ENCODE data around the gene ADM.
A peak's percentile ranks its signal among the peaks of the same experiment; 100 is the strongest.

The ADM gene

DNA sequence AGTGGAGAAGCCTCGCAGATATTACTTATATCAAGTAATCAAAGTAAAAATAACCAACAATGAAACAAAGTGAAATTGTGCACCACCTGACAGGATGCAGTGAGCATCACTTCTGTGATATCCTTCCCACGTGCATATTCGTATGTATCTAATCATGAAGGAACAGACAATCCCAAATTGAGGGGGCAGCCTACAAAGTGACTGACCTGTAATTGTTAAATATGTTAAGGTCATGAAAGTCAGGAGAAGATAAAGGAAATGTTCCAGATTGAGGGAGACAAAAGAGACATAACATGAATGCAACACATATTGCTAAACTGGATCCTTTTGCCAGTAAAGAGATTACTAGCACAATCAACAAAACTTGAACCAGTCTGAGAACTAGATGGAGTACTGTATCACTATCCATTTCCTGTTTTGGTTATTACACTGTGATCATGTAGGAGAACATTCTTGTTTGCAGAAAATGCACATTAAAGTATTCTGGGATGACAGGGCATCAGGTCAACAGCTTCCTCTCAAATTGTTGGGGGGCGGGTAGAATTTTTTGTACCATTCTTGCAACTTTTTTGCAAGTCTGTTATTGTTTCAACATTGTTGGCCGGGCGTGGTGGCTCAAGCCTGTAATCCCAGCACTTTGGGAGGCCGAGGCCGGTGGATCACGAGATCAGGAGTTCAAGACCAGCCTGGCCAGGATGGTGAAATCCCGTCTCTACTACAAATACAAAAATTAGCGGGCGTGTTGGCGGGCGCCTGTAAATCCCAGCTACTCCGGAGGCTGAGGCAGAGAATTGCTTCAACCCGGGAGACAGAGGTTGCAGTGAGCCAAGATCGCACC, 12.9 kb upstream of the ADM start:
- DNase-seq, result no peak

DNA sequence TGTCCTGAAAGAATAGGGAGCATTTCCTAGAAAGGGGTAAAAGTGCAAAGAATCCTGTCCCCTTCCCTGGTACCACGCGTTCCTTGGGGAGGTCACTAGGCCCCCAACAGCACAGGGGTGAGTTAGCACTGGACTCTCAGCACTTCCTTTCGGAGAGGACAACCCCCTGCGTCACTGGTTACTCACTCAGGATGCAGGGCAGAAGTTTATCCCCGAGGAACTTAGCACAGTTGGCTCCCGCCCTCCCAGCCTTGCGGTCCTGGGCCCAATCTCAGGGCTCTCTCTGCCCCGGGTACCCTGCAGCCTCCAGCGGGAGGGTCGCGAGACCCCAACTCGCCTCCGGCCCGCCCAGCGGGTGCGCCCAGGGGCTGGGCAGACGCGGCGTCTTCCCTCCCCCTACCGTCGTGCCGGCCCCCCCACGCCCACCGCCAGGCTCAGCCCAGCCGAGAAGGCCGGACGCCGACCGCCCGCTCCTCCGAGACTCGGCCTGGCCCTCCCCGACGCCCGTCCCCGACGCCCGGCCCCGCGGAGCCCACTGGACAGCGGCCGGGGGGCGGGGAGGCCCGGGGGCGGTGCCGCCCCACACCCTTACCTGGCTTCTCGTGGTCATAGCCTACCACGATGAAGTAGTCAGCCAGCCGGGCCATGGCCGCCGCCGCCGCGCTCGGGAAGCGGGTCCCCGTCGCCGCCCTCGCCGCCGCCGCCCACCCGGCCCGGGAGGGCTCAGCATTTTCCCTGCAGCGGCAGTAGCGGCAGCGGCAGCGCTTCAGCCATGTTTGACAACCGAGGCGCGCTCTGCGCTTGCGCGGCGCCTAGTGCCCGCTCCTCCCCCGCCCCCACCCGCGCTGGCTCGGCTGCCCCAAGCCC, 11.2 kb upstream of the ADM start, which contains the start of gene SBF2:
SBF2 (minus strand) TSS at position 797 of the 867 bp plus-strand sequence; CDS start at position 647, 150 bp downstream.
- DNase-seq, result peak; percentile 86

DNA sequence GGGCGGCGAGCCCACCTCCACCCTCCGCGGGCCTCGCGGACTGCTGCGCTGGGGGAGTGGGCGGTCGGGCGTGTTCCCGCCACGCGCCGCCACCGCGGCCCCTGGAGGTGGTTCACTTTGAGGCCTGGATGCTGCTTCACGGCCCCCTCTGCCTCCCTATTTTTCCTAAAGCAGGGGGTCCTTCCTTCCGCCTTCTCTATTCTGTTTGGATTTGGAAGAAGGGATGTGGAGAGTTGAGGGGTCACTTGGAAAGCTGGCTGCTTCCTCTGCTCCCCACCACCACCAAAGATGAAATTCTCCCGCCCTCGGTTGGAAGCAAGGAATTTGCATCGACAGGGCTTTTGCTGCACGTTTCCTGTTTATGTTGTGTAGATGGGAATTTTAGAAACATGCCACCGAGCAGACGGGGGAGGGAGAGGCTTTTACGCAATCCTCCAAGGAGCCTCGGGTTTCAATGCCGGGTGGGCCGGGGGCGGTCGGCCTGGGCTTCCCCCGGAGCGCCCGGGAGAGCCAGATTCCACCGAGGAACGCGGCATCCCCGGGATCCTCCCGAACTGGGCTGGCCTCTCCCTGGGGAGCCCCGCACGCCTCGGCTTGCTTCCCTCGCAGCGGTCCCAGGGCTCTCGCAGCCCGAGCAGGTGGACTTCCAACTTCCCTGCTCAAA, 10.5 kb upstream of the ADM start:
- DNase-seq, result no peak

DNA sequence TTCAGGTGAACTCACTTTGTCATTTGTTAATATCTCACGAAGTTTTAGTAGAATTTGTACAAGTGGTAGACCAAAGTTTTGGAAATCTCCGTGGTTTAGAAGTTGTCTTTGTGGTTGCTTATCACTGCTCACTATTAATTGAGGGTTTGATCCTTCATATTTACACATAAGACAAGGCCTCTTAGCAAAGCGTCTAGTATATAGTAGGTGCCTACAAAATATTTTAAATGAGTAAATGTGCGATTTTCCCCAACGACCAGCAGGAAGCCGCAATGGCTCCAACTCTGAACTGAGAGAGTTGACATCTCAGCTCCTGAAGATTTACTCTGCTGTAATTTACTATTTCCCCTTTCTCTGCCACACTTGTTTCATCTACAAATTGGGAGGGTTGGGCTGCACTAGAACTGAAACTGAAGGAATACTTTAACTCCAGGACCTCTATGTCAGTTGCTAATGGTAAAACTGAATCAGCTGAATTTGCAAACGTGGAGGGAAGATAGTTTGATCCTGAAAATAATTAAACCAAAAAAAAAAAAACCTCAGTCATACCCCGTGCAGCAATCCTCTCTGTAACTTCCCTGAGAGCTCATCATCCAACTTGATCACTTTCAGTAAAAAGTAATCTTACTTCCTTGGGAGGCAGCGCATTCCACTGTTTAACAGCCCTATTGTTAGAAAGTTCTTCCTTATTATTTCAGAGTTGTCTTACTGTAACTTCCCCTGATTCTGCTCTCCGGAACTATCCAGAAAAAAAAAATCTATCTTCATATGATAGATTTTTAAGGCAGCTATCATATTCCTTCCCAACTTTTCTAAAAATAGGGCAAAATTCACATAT, 9.6 kb upstream of the ADM start:
- DNase-seq, result no peak

DNA sequence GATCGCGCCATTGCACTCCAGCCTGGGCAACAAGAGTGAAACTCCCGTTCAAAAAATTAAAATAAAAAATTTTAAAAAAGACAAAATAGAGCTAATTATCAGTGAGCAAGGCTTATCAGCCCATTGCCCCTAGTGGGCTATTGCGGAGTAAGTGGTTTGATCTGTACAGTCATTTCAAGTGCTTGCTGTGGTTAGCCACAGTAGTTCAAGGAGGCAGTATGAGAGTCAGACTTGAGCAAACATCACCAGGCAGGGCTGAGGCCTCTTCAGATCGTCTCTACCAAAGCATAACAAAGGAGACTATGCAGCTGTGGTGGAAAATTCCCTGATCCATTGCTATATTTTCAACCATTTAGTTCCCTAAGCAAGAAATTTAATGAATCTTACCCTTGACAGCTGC, 6.5 kb upstream of the ADM start:
- peak; percentile 57 for DNase-seq

DNA sequence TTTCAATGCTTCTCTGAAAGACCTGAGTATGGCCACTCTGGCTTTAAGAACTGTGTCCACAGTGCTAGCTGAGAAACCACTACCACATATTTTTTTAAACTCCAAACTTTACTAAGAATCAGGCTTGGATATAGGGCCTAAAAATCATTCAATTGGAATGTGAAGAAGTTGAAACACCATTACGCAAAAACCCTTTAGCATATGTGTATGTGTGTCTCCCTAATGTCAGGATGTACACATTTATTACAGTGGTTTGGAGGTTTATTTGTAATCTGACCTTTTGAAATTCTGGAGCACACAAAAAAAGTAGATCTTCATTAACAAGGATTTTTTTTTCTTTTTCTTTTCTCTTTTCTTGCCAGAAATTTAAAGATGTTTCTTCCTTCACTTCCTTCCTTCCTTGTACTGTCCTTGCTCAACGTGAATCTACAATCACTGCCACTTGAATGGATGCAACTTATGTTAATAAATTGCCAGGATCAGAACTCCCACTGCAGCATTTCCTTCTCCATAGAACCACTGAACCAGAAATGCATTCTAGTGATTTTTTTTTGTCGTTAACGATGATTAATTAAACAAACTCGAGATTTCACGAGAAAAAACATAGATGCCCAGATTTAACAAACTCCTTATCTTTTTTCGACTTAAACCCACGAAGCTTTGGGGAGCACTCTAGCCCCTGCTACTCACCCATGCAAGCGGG, 3.1 kb upstream of the ADM start:
- no peak for DNase-seq

DNA sequence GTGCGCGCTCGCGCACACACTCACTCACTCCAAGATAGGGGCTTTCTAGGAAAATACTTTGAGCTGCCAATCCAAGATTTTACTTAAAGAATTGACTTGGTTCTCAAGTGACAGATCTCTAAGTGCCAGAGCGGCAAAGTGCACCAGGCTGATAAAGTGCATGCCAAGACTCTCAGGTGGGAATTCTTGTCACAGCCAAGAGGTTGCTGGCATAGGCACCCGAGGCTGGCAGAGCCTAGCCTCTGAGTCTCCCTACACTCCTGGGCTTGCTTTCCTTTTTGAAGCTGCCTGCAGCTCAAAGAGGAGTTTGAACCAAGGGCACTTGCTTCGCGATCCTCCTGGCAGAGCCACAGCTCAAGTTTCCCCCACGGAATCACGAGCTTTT, 2.5 kb upstream of the ADM start:
- no peak for DNase-seq

DNA sequence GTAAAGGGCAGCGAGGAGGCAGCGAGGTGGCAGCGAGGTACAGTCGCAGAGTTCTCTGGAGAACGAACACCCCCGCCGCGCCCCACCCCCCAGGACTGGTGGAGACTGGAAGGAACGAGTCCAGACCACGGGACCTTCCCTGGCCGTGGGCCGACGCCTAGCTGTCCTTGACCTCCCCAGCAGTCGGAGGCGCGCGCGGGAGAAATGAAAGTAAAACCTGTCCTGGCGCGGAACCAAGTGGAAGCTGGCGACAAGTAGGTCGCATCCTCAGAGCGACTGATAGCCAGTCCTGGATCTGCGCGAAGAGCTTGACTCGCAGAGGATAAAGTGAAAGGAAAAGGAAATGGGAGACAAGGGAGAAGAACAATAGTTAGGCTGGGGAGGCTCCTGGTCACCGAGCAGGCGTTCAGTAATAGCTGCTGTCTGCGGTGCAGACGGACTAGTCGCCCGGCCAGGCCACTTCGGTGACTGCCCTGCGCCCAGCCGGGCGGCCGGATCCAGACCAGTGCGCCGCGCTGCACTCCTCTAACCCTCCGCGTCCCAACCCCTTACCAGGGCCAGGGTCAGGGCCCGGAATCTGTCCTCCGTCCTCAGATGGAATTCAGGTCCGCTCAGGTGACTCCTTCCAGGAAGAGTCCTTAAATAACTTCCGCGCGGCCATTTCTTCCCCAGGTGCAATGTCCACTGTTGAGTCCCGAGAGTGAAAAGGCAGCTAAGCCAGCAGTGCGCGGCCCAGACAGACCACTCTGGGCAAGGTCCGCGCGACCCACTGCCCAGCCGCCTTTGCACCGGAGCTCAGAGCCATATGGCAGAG, 1.9 kb upstream of the ADM start:
- peak; percentile 77 for DNase-seq

DNA sequence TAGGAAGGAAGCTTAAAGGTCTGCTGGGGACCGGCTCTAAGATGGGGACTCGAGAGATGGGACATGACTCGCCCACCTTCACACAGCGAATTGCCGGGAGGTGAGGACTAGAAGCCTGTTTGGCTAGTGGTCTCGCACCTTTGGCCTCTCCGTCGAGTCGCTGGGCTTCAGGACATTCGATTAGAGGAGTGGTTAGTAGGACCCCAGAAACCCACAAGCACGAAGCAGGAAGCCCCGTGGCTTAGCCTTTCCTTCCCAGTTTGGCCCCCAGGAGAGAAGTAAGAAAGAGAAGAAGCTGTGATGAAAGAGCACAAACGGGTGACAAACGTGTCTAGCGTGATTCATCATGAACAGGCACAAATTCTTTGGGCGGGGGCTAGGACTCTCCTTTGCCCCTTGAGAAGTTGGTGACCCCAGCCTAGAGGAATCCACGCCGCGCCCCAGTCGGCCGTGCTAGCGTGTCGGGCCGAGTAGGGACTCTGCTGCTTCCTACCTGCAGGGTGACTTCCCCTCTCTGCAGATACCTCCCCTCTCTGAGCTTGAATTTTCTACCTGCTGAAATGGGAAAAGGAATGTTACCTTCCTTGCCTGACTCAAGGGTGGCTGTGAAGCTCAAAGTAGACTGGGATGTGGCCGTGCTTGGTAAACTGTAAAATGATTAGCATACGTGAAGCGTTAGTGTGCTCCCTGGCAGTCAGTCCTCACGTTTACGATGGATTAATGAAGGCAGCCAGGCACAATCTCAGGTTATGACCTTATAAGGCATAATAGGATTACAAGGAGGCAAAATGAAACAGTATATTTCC, 1.1 kb upstream of the ADM start:
- peak; percentile 50 for DNase-seq

DNA sequence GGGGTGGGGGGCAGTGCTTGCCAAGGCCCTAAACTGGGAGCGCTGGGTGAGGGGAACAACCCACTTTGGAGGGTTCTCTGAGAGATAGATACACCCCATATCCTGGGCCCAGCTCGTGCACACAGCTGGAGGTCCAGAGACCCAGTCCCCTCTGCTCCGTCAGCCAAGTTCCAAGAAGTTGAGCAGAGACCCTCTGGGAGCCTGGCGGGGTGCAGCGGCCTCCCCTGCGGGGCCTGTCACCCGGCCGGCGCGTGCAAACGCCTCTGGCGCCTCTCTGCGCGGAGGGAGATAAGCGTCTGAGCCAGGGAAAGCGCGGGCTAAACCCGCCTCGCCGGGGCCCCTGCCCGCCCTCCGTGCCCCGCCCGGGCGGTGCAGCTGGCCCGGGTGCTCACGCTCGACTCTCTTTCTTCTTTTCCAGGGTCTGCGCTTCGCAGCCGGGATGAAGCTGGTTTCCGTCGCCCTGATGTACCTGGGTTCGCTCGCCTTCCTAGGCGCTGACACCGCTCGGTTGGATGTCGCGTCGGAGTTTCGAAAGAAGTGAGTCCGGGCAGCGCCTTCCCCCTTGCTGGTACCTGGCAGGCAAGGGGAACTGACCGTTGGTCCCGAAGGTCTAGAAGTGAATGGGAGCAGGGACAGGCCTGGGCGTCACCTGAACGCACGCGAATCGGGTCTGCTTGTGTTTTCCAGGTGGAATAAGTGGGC, 540 bp downstream of the ADM start:
- DNase-seq, result peak; percentile 28

DNA sequence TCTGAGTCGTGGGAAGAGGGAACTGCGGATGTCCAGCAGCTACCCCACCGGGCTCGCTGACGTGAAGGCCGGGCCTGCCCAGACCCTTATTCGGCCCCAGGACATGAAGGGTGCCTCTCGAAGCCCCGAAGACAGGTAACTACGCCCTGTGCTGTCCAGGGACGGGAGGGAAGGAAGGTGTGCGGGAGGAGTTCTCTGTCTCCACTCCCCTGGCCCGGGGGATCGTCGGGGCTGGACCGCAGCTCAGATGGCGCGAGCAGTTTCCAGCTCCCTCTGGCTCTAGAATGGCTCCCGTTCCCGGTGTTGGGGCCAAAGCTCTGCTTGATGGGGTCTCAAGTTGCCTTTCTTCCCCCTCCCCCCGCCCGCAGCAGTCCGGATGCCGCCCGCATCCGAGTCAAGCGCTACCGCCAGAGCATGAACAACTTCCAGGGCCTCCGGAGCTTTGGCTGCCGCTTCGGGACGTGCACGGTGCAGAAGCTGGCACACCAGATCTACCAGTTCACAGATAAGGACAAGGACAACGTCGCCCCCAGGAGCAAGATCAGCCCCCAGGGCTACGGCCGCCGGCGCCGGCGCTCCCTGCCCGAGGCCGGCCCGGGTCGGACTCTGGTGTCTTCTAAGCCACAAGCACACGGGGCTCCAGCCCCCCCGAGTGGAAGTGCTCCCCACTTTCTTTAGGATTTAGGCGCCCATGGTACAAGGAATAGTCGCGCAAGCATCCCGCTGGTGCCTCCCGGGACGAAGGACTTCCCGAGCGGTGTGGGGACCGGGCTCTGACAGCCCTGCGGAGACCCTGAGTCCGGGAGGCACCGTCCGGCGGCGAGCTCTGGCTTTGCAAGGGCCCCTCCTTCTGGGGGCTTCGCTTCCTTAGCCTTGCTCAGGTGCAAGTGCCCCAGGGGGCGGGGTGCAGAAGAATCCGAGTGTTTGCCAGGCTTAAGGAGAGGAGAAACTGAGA, 1.4 kb downstream of the ADM start:
- peak; percentile 52 for DNase-seq

DNA sequence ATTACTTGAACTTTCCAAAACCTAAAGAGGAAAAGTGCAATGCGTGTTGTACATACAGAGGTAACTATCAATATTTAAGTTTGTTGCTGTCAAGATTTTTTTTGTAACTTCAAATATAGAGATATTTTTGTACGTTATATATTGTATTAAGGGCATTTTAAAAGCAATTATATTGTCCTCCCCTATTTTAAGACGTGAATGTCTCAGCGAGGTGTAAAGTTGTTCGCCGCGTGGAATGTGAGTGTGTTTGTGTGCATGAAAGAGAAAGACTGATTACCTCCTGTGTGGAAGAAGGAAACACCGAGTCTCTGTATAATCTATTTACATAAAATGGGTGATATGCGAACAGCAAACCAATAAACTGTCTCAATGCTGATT, 2.1 kb downstream of the ADM start:
- no peak for DNase-seq

DNA sequence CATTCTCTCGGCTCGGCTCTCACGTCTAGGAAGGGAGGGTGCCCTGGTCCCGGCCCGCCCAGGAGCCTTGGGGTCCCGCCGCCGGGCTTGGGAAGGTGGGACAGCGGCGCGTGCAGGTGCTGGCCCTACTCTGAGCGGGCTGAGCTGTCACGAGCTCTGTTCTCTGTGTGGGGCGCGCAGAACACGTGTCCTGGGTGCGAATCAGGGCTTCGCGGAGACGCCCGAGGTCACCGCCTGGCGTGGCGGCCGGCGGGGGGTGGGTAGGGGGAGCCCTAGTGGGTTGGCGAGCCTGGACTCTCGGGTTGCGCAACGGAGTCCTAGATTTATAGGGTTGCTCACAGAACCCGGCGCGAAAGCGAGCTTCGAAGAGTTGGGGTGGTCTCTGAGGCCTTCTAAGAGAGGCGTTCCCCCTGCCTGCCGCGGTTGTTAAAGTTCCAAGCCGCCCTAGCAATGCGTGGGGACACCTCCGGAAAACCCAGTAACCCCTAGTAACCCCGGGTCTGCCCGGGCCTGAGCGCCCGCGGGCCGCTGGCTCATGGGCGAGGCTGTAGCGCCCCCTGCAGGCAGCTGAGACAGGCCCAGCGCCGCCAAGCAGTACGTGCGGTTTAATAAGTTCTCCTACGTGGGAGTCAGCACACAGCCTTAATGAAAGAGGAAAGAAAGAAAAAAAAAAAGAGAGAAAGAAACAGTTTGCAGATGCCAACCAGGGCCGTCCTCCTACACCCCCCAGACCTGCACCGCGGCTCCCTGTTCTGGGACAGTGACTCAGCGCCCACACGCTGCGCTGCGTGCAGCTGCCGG, 2.7 kb downstream of the ADM start:
- peak; percentile 86 for DNase-seq

DNA sequence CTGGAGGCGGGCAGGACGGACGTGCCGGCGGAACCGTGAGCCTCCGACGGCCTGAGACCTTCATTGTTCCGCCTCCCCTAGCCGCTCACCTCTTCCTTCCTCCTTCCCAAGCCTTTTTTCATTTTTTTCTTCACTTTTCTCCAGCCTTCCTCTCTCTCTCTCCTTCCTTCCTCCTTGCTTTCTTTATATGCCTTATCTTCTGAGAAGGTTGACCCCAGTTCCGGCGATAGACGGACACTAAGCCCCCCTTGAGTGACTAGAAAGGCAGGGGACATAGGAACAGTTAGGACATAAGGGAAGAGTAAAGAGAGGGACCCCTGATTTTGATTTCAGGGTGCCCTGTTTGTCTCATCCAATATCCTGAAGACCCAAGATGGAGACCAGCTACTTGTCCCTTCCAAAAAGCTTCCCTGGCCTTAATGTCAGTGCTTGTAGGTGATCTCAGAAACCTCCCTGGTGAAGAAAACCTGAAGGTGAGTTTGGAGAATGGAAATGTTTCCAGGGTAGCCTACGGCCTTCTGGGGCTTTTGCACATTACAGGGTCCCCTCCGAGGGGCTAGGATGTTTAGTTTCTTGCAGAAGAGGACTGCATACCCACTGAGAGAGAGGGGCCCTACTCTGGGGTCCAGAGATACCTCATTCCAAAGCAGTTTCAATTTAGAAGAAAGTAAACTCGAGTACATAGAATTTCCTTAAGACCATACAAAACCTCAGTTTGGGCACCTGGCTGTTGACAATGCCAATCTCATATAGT, 3.5 kb downstream of the ADM start:
- DNase-seq, result no peak

DNA sequence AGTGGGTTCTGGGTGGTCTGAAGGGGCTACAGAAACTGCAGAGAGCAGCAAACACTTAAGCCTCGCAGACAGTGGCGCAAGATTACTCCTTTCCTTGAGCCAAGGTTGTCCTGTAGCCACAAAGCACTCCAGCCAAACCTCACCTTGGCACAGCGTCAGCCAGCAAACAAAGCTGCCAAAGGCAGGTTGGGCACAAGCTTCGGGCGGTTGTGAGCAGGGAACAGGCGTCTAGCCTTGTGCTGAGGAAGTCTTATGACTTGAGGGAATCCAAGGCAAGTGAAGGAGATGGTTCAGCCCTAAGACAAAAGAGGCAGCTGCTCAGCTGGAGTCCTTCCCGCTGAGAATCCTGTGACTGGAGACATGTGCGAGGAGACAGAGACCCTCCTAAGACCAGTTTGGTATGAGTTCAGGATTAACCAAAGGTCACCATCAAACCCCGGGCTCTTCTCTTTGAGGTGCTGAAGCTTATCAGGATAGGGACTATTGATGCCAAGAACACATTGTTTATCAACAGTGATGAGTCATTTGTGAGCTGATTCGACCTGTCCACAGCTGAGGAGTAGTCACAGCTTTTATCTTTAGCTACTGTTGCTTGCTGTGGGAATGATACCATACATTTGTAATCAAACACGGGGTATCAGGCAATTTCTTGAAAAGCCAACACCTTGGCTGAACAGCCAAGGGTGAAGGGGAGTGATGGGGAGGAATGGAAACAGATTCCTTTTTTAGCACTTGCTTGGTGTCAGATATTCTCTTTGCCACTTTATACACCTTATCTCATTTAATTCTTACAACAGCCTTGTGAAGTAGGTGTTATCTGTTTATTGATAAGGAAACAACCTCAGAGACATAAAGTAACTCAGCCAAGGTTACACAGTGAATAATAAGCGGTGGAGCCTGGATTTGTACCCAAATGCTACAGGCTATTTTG, 4.6 kb downstream of the ADM start:
- DNase-seq, result no peak

All from CD4-positive, alpha-beta T cell treated with Interleukin-6 for 4 hours (primary cell).